NB4 (cell line): ENCODE measurements around the gene C4BPB.

ENCODE experiments used
- DNase-seq: peaks from one replicate; pipeline ENCODE4 v3.0.0; 2010; ENCODE audit warnings: low read depth
- H3K4me3 ChIP-seq: one replicate; pipeline ENCODE4 v1.5.1; 2011; ENCODE audit warnings: mild to moderate bottlenecking, low read depth, low read length, moderate library complexity
- CTCF ChIP-seq: IDR thresholded peaks from one replicate; pipeline ENCODE4 v1.5.1; 2012; ENCODE audit warnings: low read depth, low read length
- MYC ChIP-seq: IDR thresholded peaks from 2 replicates; pipeline ENCODE4 v1.6.1; 2011; ENCODE audit warnings: low read depth, low read length
- POLR2A ChIP-seq: IDR thresholded peaks from 2 replicates; pipeline ENCODE4 v1.6.1; 2011; ENCODE audit warnings: mild to moderate bottlenecking; ENCODE audit not compliant: insufficient read length; ENCODE audit errors: extremely low read depth
- TF ChIP-seq, protein P1 (sequence below): IDR thresholded peaks from 2 replicates; pipeline ENCODE4 v1.6.1; 2011; ENCODE audit warnings: low read depth, low read length

Gene C4BPB

GRCh38 chr1:207052911-207053769 is 35.5 kb upstream of the C4BPB start, which contains the start of gene PFKFB2:
TSS of gene PFKFB2 (plus strand) at chr1:207053275. CDS start at chr1:207054718, 1,443 bp downstream.
- H3K4me3 ChIP-seq, result peak within 1 kb of the TSS; percentile 66
- no peak for TF ChIP-seq CTCF
- no peak for TF ChIP-seq MYC
- TF ChIP-seq POLR2A, result no peak
- TF ChIP-seq, protein P1, sequence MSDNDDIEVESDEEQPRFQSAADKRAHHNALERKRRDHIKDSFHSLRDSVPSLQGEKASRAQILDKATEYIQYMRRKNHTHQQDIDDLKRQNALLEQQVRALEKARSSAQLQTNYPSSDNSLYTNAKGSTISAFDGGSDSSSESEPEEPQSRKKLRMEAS, result no peak
- peak; percentile 72 for DNase-seq

DNA sequence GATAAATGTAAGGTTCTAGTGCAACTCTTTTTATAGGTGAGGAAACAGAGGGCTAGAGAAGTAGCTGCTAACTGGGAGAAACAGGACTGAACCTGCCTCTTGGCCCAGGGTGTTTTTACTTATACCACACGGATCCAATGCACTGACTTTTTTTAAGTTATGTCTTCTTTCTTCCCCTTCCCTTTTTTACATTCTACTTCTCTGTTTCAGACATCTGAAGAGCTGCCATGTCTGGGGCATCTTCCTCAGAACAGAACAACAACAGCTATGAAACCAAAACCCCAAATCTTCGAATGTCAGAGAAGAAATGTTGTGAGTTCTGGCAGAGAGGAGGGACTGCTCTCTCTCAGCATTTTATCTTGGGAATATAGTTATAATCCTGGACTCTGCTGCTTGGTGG is 34.2 kb upstream of the C4BPB start:
- TF ChIP-seq POLR2A (no peak), MYC (no peak), CTCF (no peak)
- TF ChIP-seq, protein P1, result no peak
- DNase-seq, result no peak
- no peak overlapping the region for H3K4me3 ChIP-seq

DNA sequence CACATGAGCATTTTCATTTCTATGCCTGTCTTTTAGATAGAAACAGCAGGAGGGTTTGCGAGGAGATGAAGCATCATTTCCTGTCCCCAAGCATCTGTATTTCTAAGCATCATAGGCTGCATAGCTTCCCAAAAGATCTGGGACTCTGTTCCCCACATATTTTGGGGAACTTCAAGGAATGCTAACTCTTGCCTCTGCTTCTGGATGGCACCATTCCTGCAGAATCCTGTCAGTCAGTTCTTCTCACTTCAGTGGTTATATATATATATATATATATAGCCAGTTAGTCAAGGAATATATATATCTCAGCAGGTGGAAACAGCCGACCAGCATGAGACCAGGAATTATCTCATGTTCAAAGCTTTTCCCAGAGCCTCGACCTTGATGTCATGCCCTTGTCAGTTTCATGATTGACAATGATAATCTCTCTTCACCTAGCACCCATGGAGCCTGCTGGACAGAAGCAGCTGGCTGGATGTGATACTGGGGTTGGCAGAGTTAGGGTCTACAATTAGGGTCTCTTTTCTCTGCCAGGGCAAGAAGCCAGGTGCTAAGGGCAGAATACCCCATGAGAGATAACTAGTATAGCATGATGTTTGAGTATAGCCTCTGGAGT is 33.2 kb upstream of the C4BPB start:
- no peak overlapping the region for H3K4me3 ChIP-seq
- DNase-seq, result no peak
- no peak for TF ChIP-seq POLR2A
- TF ChIP-seq, protein P1, result no peak

- no peak overlapping the region for H3K4me3 ChIP-seq
- no peak for DNase-seq
- no peak for TF ChIP-seq POLR2A
- TF ChIP-seq MYC, result no peak
- no peak for TF ChIP-seq CTCF
- TF ChIP-seq, protein P1, result no peak
Observed at GRCh38 chr1:207056673-207057072, 32.0 kb upstream of the C4BPB start.

DNA sequence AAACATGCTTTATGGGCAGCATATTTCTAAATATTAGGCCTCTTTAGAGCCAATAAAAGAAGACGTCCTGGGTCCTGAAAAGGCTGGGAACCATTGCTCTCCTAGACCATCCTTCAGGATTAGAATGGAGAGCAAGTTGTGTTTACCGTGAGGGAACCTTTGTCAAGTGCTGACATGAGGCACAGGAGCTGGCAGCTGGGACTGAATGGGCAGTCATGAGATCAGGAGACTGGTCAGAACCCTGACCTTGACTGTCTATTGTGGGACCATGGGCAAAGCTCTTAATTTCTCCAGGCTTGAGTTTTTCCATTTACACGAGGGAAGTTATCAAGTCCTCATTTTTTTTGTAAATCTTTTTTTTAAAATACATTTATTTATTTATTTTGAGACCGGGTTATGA is 30.4 kb upstream of the C4BPB start:
- DNase-seq, result no peak
- TF ChIP-seq MYC (no peak), CTCF (no peak), POLR2A (no peak)
- TF ChIP-seq, protein P1, result no peak
- H3K4me3 ChIP-seq, result no peak overlapping the region
